Central memory CD8-positive, alpha-beta T cell (primary cell): Measurements from ENCODE around the gene RAB4A.

ENCODE experiments used
- ATAC-seq: fragments of 150-1000 bp; cut with Tn5 transposase; replicated peaks from 2 replicates; pipeline ENCODE4 v1.10.0; 2022; ENCODE audit warnings: mild to moderate bottlenecking, moderate FRiP score, moderate number of reproducible peaks; ENCODE audit not compliant: poor library complexity, severe bottlenecking; ENCODE audit errors: extremely low read depth
- DNase-seq, 2 donors: peaks; one replicate each; pipeline ENCODE4 v3.0.0; 2021; ENCODE audit warnings: low spot score in 2 of 2
- H3K27ac Mint-ChIP-seq: one replicate; pipeline ENCODE4 v1.8.0; 2022; ENCODE audit warnings: low read depth, mild to moderate bottlenecking, moderate library complexity, mixed read lengths
- H3K27me3 Mint-ChIP-seq: one replicate; pipeline ENCODE4 v1.8.0; 2022; ENCODE audit warnings: mixed read lengths
- H3K36me3 Mint-ChIP-seq: one replicate; pipeline ENCODE4 v1.8.0; 2022; ENCODE audit warnings: mild to moderate bottlenecking, moderate library complexity, mixed read lengths; ENCODE audit not compliant: insufficient read depth
- H3K4me1 Mint-ChIP-seq: one replicate; pipeline ENCODE4 v1.8.0; 2022; ENCODE audit warnings: mixed read lengths
- H3K4me3 Mint-ChIP-seq: one replicate; pipeline ENCODE4 v1.8.0; 2022; ENCODE audit warnings: mild to moderate bottlenecking, moderate library complexity, mixed read lengths
- H3K9me3 Mint-ChIP-seq: one replicate; pipeline ENCODE4 v1.8.0; 2022; ENCODE audit warnings: mixed read lengths

Gene RAB4A

GRCh38 chr1:229249854-229250644 lies 20.9 kb upstream of the RAB4A start:
- ATAC-seq (no peak), DNase-seq (no peak)
- peaks cover 32% of the 10 kb centered on the region for H3K4me1 Mint-ChIP-seq

GRCh38 chr1:229251185-229251584 lies 19.7 kb upstream of the RAB4A start:
- Mint-ChIP-seq H3K4me1 (peaks cover 33% of the 10 kb centered on the region), H3K36me3 (peaks cover 2% of the 10 kb centered on the region), H3K9me3 (no peaks in the 10 kb centered on the region), H3K27me3 (no peaks in the 10 kb centered on the region), H3K4me3 (no peak overlapping the region), H3K27ac (no peak overlapping the region)
- DNase-seq (no peak), ATAC-seq (no peak)

More at GRCh38 chr1:229249854-229250644, 20.9 kb upstream of the RAB4A start:
- peaks cover 2% of the 10 kb centered on the region for H3K36me3 Mint-ChIP-seq
- H3K27ac Mint-ChIP-seq: no peak overlapping the region
- H3K27me3 Mint-ChIP-seq: no peaks in the 10 kb centered on the region
- no peaks in the 10 kb centered on the region for H3K9me3 Mint-ChIP-seq
- no peak overlapping the region for H3K4me3 Mint-ChIP-seq

GRCh38 chr1:229252228-229252984 lies 18.5 kb upstream of the RAB4A start:
- DNase-seq: no peak
- H3K4me1 Mint-ChIP-seq: peaks cover 33% of the 10 kb centered on the region
- H3K36me3 Mint-ChIP-seq: peaks cover 2% of the 10 kb centered on the region
- H3K9me3 Mint-ChIP-seq: no peaks in the 10 kb centered on the region
- no peak for ATAC-seq
- H3K27me3 Mint-ChIP-seq: no peaks in the 10 kb centered on the region
- peak overlapping the region; percentile 89 for H3K27ac Mint-ChIP-seq
- no peak overlapping the region for H3K4me3 Mint-ChIP-seq

GRCh38 chr1:229253151-229253974 lies 17.5 kb upstream of the RAB4A start:
- Mint-ChIP-seq H3K9me3 (no peaks in the 10 kb centered on the region), H3K36me3 (peaks cover 2% of the 10 kb centered on the region), H3K27ac (peak overlapping the region; percentile 89), H3K27me3 (no peaks in the 10 kb centered on the region), H3K4me3 (peak overlapping the region; percentile 74), H3K4me1 (peaks cover 41% of the 10 kb centered on the region)
- DNase-seq: no peak
- peak; percentile 94 for ATAC-seq

- H3K36me3 Mint-ChIP-seq: peaks cover 2% of the 10 kb centered on the region
- peak overlapping the region; percentile 80 for H3K27ac Mint-ChIP-seq
- ATAC-seq: no peak
- H3K4me3 Mint-ChIP-seq: peak overlapping the region; percentile 39
- H3K9me3 Mint-ChIP-seq: no peaks in the 10 kb centered on the region
- peaks cover 40% of the 10 kb centered on the region for H3K4me1 Mint-ChIP-seq
- no peak for DNase-seq
- no peaks in the 10 kb centered on the region for H3K27me3 Mint-ChIP-seq
These were observed 15.9 kb upstream of the RAB4A start for GRCh38 chr1:229254910-229255541.

- Mint-ChIP-seq H3K9me3 (no peaks in the 10 kb centered on the region), H3K36me3 (peaks cover 2% of the 10 kb centered on the region), H3K27me3 (no peaks in the 10 kb centered on the region), H3K4me1 (peaks cover 26% of the 10 kb centered on the region), H3K4me3 (no peak overlapping the region), H3K27ac (no peak overlapping the region)
- ATAC-seq: no peak
- DNase-seq: peak; percentile 48 to 49
These were observed 12.7 kb upstream of the RAB4A start for GRCh38 chr1:229258031-229258756.

GRCh38 chr1:229258757-229259060 lies 12.2 kb upstream of the RAB4A start:
- Mint-ChIP-seq H3K27me3 (no peaks in the 10 kb centered on the region), H3K9me3 (no peaks in the 10 kb centered on the region), H3K27ac (no peak overlapping the region), H3K4me1 (peaks cover 21% of the 10 kb centered on the region), H3K4me3 (no peak overlapping the region), H3K36me3 (no peaks in the 10 kb centered on the region)
- ATAC-seq (no peak), DNase-seq (no peak)

GRCh38 chr1:229260297-229260696 lies 10.6 kb upstream of the RAB4A start:
- Mint-ChIP-seq H3K9me3 (no peaks in the 10 kb centered on the region), H3K4me1 (peaks cover 13% of the 10 kb centered on the region), H3K4me3 (no peak overlapping the region), H3K36me3 (no peaks in the 10 kb centered on the region), H3K27ac (no peak overlapping the region), H3K27me3 (no peaks in the 10 kb centered on the region)
- no peak for ATAC-seq
- no peak for DNase-seq

GRCh38 chr1:229262239-229262638 lies 8.7 kb upstream of the RAB4A start:
- H3K27me3 Mint-ChIP-seq: no peaks in the 10 kb centered on the region

GRCh38 chr1:229263254-229263653 lies 7.7 kb upstream of the RAB4A start:
- H3K4me1 Mint-ChIP-seq: peaks cover 6% of the 10 kb centered on the region
- no peak overlapping the region for H3K4me3 Mint-ChIP-seq
- peaks cover 5% of the 10 kb centered on the region for H3K9me3 Mint-ChIP-seq
- no peak for ATAC-seq
- H3K27me3 Mint-ChIP-seq: no peaks in the 10 kb centered on the region
- DNase-seq: no peak
- H3K27ac Mint-ChIP-seq: no peak overlapping the region
- H3K36me3 Mint-ChIP-seq: no peaks in the 10 kb centered on the region

More at GRCh38 chr1:229262239-229262638, 8.7 kb upstream of the RAB4A start:
- no peak for ATAC-seq
- Mint-ChIP-seq H3K4me1 (peaks cover 13% of the 10 kb centered on the region), H3K9me3 (peaks cover 5% of the 10 kb centered on the region), H3K36me3 (no peaks in the 10 kb centered on the region), H3K27ac (no peak overlapping the region), H3K4me3 (no peak overlapping the region)
- DNase-seq: no peak

GRCh38 chr1:229264068-229264467 lies 6.8 kb upstream of the RAB4A start:
- H3K4me1 Mint-ChIP-seq: no peaks in the 10 kb centered on the region
- H3K27me3 Mint-ChIP-seq: no peaks in the 10 kb centered on the region
- H3K9me3 Mint-ChIP-seq: peaks cover 5% of the 10 kb centered on the region
- no peak for ATAC-seq
- H3K27ac Mint-ChIP-seq: no peak overlapping the region
- no peak for DNase-seq
- H3K4me3 Mint-ChIP-seq: no peak overlapping the region
- H3K36me3 Mint-ChIP-seq: no peaks in the 10 kb centered on the region

- DNase-seq: no peak
These were observed 6.4 kb upstream of the RAB4A start for GRCh38 chr1:229264487-229264886.

More at GRCh38 chr1:229264487-229264886, 6.4 kb upstream of the RAB4A start:
- H3K27ac Mint-ChIP-seq: no peak overlapping the region
- H3K4me3 Mint-ChIP-seq: no peak overlapping the region
- no peaks in the 10 kb centered on the region for H3K27me3 Mint-ChIP-seq
- no peak for ATAC-seq
- no peaks in the 10 kb centered on the region for H3K4me1 Mint-ChIP-seq
- H3K9me3 Mint-ChIP-seq: peaks cover 5% of the 10 kb centered on the region
- H3K36me3 Mint-ChIP-seq: no peaks in the 10 kb centered on the region
